ENCODE results near the gene RASAL3.

- no peak; the same call in 1 of the 2 replicates for TF ChIP-seq CTCF (IDR thresholded peaks at IDR 0.05)
- no peak for TF ChIP-seq POLR2AphosphoS5 (IDR thresholded peaks at IDR 0.05; ENCODE audit: low read depth, low read length)
Observed at GRCh38 chr19:15453906-15454860, 10.2 kb downstream of the RASAL3 start.

All from Panc1 (cell line).